GM23248 (cell line): ENCODE data around the gene POU4F3.

Experiments used
- EZH2 ChIP-seq: fragments of 200-600 bp; sonication (generic); IDR thresholded peaks from 2 replicates; pipeline ENCODE4 v1.6.1; 2018; ENCODE audit warnings: antibody characterized with exemption, mild to moderate bottlenecking; ENCODE audit not compliant: insufficient read depth, poor library complexity, severe bottlenecking
- EZH2phosphoT487 ChIP-seq: fragments of 200-600 bp; sonication (generic); IDR thresholded peaks from 2 replicates; pipeline ENCODE4 v1.6.1; 2018; ENCODE audit warnings: antibody characterized with exemption, moderate library complexity, mild to moderate bottlenecking, low read depth; ENCODE audit not compliant: insufficient read depth

GRCh38 chr5:146327989-146328388, 10.7 kb upstream of the POU4F3 start:
- TF ChIP-seq EZH2: no peak
- no peak for TF ChIP-seq EZH2phosphoT487
